ENCODE results near the gene FILIP1.

Gene FILIP1

GRCh38 chr6:75280131-75280855 is 213.3 kb downstream of the FILIP1 start:
- H3K36me3 ChIP-seq (replicated peaks; ENCODE audit: low read depth, low read length) = peaks cover 3% of the 10 kb centered on the region
- H3K79me2 ChIP-seq (ENCODE audit: low read length) = peaks cover 92% of the 10 kb centered on the region
- no peak overlapping the region for H2AFZ ChIP-seq (ENCODE audit: low read depth, low read length)
- peaks cover 45% of the 10 kb centered on the region for H4K20me1 ChIP-seq (ENCODE audit: insufficient read depth, low read length)
- H3K4me1 ChIP-seq (ENCODE audit: low read length) = peaks cover 20% of the 10 kb centered on the region
- no peak overlapping the region for H3K9ac ChIP-seq (ENCODE audit: low read length)
- H3K4me3 ChIP-seq (ENCODE audit: low read length) = no peak overlapping the region
- no peak overlapping the region for H3K27ac ChIP-seq (ENCODE audit: low read length)
- H3K9me3 ChIP-seq (ENCODE audit: insufficient read depth, low read length) = no peaks in the 10 kb centered on the region
- TF ChIP-seq CTCF (IDR thresholded peaks at IDR 0.05; ENCODE audit: low read depth, low read length) (no peak), EZH2phosphoT487 (IDR thresholded peaks at IDR 0.05; ENCODE audit: low read depth) (no peak)
- no peaks in the 10 kb centered on the region for H3K27me3 ChIP-seq (ENCODE audit: low read depth, low read length)
- no peak overlapping the region for H3K4me2 ChIP-seq (ENCODE audit: low read length)

- Histone ChIP-seq H3K4me2 (ENCODE audit: low read length) (no peak overlapping the region), H3K4me1 (ENCODE audit: low read length) (peaks cover 20% of the 10 kb centered on the region), H3K36me3 (replicated peaks; ENCODE audit: low read depth, low read length) (peaks cover 8% of the 10 kb centered on the region), H4K20me1 (ENCODE audit: insufficient read depth, low read length) (peaks cover 48% of the 10 kb centered on the region), H3K9ac (ENCODE audit: low read length) (no peak overlapping the region), H3K4me3 (ENCODE audit: low read length) (no peak overlapping the region), H3K27me3 (ENCODE audit: low read depth, low read length) (no peaks in the 10 kb centered on the region), H3K79me2 (ENCODE audit: low read length) (peaks cover 98% of the 10 kb centered on the region), H2AFZ (ENCODE audit: low read depth, low read length) (no peak overlapping the region), H3K9me3 (ENCODE audit: insufficient read depth, low read length) (no peaks in the 10 kb centered on the region), H3K27ac (ENCODE audit: low read length) (no peak overlapping the region)
- TF ChIP-seq CTCF (IDR thresholded peaks at IDR 0.05; ENCODE audit: low read depth, low read length) (no peak), EZH2phosphoT487 (IDR thresholded peaks at IDR 0.05; ENCODE audit: low read depth) (no peak)
These were observed 214.2 kb downstream of the FILIP1 start for GRCh38 chr6:75279418-75279817.

- peaks cover 46% of the 10 kb centered on the region for H4K20me1 ChIP-seq (ENCODE audit: insufficient read depth, low read length)
These were observed 215.0 kb downstream of the FILIP1 start for GRCh38 chr6:75278474-75279077.

More at GRCh38 chr6:75278474-75279077, 215.0 kb downstream of the FILIP1 start:
- H3K9ac ChIP-seq (ENCODE audit: low read length) = no peak overlapping the region
- H3K9me3 ChIP-seq (ENCODE audit: insufficient read depth, low read length) = no peaks in the 10 kb centered on the region
- no peak overlapping the region for H3K4me2 ChIP-seq (ENCODE audit: low read length)
- peaks cover 98% of the 10 kb centered on the region for H3K79me2 ChIP-seq (ENCODE audit: low read length)
- peaks cover 16% of the 10 kb centered on the region for H3K36me3 ChIP-seq (replicated peaks; ENCODE audit: low read depth, low read length)
- no peak for TF ChIP-seq CTCF (IDR thresholded peaks at IDR 0.05; ENCODE audit: low read depth, low read length)
- no peak for TF ChIP-seq EZH2phosphoT487 (IDR thresholded peaks at IDR 0.05; ENCODE audit: low read depth)
- peaks cover 20% of the 10 kb centered on the region for H3K4me1 ChIP-seq (ENCODE audit: low read length)
- no peak overlapping the region for H3K27ac ChIP-seq (ENCODE audit: low read length)
- H3K27me3 ChIP-seq (ENCODE audit: low read depth, low read length) = no peaks in the 10 kb centered on the region
- H2AFZ ChIP-seq (ENCODE audit: low read depth, low read length) = no peak overlapping the region
- no peak overlapping the region for H3K4me3 ChIP-seq (ENCODE audit: low read length)

Data from OCI-LY3 (cell line).